Adrenal gland (tissue), 5 donors: ENCODE results near the gene UCP2.

Experiments
- CTCF ChIP-seq, 6 experiments: fragments of 450-650 bp in 4 of 6; fragments of 200-600 bp in 2 of 6; sonication (generic) in 1 of 6; IDR thresholded peaks; 1 replicate in 5 of 6; 2 replicates in 1 of 6; pipeline versions ENCODE4 v1.5.1 to v1.8.0; 2016 to 2021; ENCODE audit warnings: antibody characterized with exemption in 6 of 6, mild to moderate bottlenecking in 2 of 6, moderate library complexity in 1 of 6
- POLR2A ChIP-seq, 2 donors: fragments of 450-650 bp; IDR thresholded peaks; one replicate each; pipeline ENCODE4 v1.6.1; 2017; ENCODE audit warnings: antibody characterized with exemption in 2 of 2, mild to moderate bottlenecking in 2 of 2, moderate library complexity in 1 of 2
- donor health status: DM: no; HTN: no; CAD: no.

DNA sequence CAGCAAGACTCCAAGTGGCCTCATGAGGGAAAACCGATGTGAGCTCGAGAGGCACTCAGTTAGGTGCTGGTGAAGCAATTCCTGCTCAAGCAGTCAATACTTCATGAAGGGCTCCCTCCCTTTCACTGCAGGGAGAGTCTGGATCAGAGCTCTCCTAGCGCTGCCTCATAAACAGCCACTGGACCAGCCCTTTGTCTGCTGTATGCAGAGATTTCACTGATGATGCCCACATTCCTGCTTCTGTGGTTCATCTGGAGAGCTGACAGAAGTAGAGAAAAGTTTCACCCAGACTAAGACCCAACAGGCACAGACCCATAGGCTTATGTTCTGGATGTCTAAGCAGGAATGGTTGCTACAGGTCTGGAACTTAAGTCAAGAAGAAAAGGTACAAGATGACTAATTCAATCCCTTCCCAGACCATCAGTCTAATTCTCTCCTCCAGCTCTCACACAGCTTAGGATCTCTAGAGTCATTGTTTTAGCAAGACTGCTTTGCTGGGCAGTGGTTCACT, 4.0 kb downstream of the UCP2 start:
- no peak for TF ChIP-seq CTCF (IDR thresholded peaks at IDR 0.05)
- no peak for TF ChIP-seq POLR2A (IDR thresholded peaks at IDR 0.05)
